Activated naive CD4-positive, alpha-beta T cell treated with anti-CD3 and anti-CD28 coated beads, Interleukin-2, amount 50 U/mL, for 24 hours (primary cell): Measurements from ENCODE around the gene MYT1.
"Not testable (repeated sequence)": the region's sequence is repeated elsewhere in the genome, so short reads cannot be mapped to it uniquely, and the experiment has no call there.

Experiments
- H3K27ac Mint-ChIP-seq: one replicate; pipeline ENCODE4 v1.8.0; 2021; ENCODE audit warnings: mild to moderate bottlenecking, mixed read lengths
- H3K27me3 Mint-ChIP-seq: one replicate; pipeline ENCODE4 v1.8.0; 2021; ENCODE audit warnings: mixed read lengths
- H3K36me3 Mint-ChIP-seq: one replicate; pipeline ENCODE4 v1.8.0; 2021; ENCODE audit warnings: mixed read lengths
- H3K4me1 Mint-ChIP-seq: one replicate; pipeline ENCODE4 v1.8.0; 2021; ENCODE audit warnings: mixed read lengths
- H3K4me3 Mint-ChIP-seq: one replicate; pipeline ENCODE4 v1.8.0; 2021; ENCODE audit warnings: mild to moderate bottlenecking, mixed read lengths
- H3K9me3 Mint-ChIP-seq: one replicate; pipeline ENCODE4 v1.8.0; 2021; ENCODE audit warnings: mixed read lengths

The MYT1 gene

GRCh38 chr20:64134744-64135143 is 29.5 kb upstream of the MYT1 start:
- not testable (repeated sequence) for H3K27me3 Mint-ChIP-seq, H3K27ac Mint-ChIP-seq, H3K36me3 Mint-ChIP-seq, H3K4me3 Mint-ChIP-seq, H3K9me3 Mint-ChIP-seq, H3K4me1 Mint-ChIP-seq

- Mint-ChIP-seq H3K36me3 (no peaks in the 10 kb centered on the region), H3K9me3 (no peaks in the 10 kb centered on the region), H3K4me3 (no peak overlapping the region), H3K4me1 (no peaks in the 10 kb centered on the region), H3K27ac (no peak overlapping the region), H3K27me3 (no peaks in the 10 kb centered on the region)
Measured at GRCh38 chr20:64136004-64136710, 28.1 kb upstream of the MYT1 start.

- Mint-ChIP-seq H3K4me3 (no peak overlapping the region), H3K36me3 (no peaks in the 10 kb centered on the region), H3K9me3 (no peaks in the 10 kb centered on the region), H3K27ac (no peak overlapping the region), H3K27me3 (peaks cover 2% of the 10 kb centered on the region), H3K4me1 (no peaks in the 10 kb centered on the region)
Measured at GRCh38 chr20:64137598-64138031, 26.6 kb upstream of the MYT1 start.

- Mint-ChIP-seq H3K36me3 (no peaks in the 10 kb centered on the region), H3K9me3 (no peaks in the 10 kb centered on the region), H3K4me3 (no peak overlapping the region), H3K27me3 (peaks cover 2% of the 10 kb centered on the region), H3K4me1 (no peaks in the 10 kb centered on the region), H3K27ac (no peak overlapping the region)
Measured at GRCh38 chr20:64138276-64138815, 25.9 kb upstream of the MYT1 start.

GRCh38 chr20:64139199-64140060 is 24.8 kb upstream of the MYT1 start:
- Mint-ChIP-seq H3K36me3 (no peaks in the 10 kb centered on the region), H3K27me3 (peaks cover 2% of the 10 kb centered on the region), H3K27ac (no peak overlapping the region), H3K9me3 (no peaks in the 10 kb centered on the region), H3K4me3 (no peak overlapping the region), H3K4me1 (no peaks in the 10 kb centered on the region)

- no peaks in the 10 kb centered on the region for H3K36me3 Mint-ChIP-seq
- no peaks in the 10 kb centered on the region for H3K4me1 Mint-ChIP-seq
- H3K27ac Mint-ChIP-seq: no peak overlapping the region
- H3K4me3 Mint-ChIP-seq: no peak overlapping the region
- peaks cover 2% of the 10 kb centered on the region for H3K27me3 Mint-ChIP-seq
- H3K9me3 Mint-ChIP-seq: no peaks in the 10 kb centered on the region
Measured at GRCh38 chr20:64140061-64140931, 24.0 kb upstream of the MYT1 start.

GRCh38 chr20:64140956-64141355 is 23.3 kb upstream of the MYT1 start:
- H3K36me3 Mint-ChIP-seq: no peaks in the 10 kb centered on the region
- no peak overlapping the region for H3K4me3 Mint-ChIP-seq
- H3K9me3 Mint-ChIP-seq: no peaks in the 10 kb centered on the region
- H3K4me1 Mint-ChIP-seq: no peaks in the 10 kb centered on the region
- peaks cover 2% of the 10 kb centered on the region for H3K27me3 Mint-ChIP-seq
- no peak overlapping the region for H3K27ac Mint-ChIP-seq

GRCh38 chr20:64142590-64142989 is 21.7 kb upstream of the MYT1 start:
- H3K9me3 Mint-ChIP-seq: no peaks in the 10 kb centered on the region
- no peaks in the 10 kb centered on the region for H3K4me1 Mint-ChIP-seq
- no peaks in the 10 kb centered on the region for H3K36me3 Mint-ChIP-seq
- no peak overlapping the region for H3K27ac Mint-ChIP-seq
- H3K27me3 Mint-ChIP-seq: peaks cover 2% of the 10 kb centered on the region
- H3K4me3 Mint-ChIP-seq: no peak overlapping the region

GRCh38 chr20:64143018-64143801 is 21.0 kb upstream of the MYT1 start:
- Mint-ChIP-seq H3K4me1 (no peaks in the 10 kb centered on the region), H3K9me3 (no peaks in the 10 kb centered on the region), H3K4me3 (no peak overlapping the region), H3K27me3 (peaks cover 2% of the 10 kb centered on the region), H3K27ac (no peak overlapping the region), H3K36me3 (no peaks in the 10 kb centered on the region)

GRCh38 chr20:64144144-64144912 is 19.9 kb upstream of the MYT1 start:
- H3K36me3 Mint-ChIP-seq: no peaks in the 10 kb centered on the region
- H3K4me3 Mint-ChIP-seq: no peak overlapping the region
- H3K9me3 Mint-ChIP-seq: no peaks in the 10 kb centered on the region
- peaks cover 2% of the 10 kb centered on the region for H3K27me3 Mint-ChIP-seq
- no peaks in the 10 kb centered on the region for H3K4me1 Mint-ChIP-seq
- peak overlapping the region; percentile 1 for H3K27ac Mint-ChIP-seq

- Mint-ChIP-seq H3K4me3 (no peak overlapping the region), H3K27ac (no peak overlapping the region), H3K36me3 (no peaks in the 10 kb centered on the region), H3K4me1 (no peaks in the 10 kb centered on the region), H3K27me3 (peaks cover 2% of the 10 kb centered on the region), H3K9me3 (no peaks in the 10 kb centered on the region)
Measured at GRCh38 chr20:64145458-64146300, 18.6 kb upstream of the MYT1 start.

GRCh38 chr20:64146301-64146935 is 17.8 kb upstream of the MYT1 start:
- Mint-ChIP-seq H3K9me3 (no peaks in the 10 kb centered on the region), H3K27ac (no peak overlapping the region), H3K4me3 (no peak overlapping the region), H3K36me3 (no peaks in the 10 kb centered on the region), H3K4me1 (no peaks in the 10 kb centered on the region), H3K27me3 (peaks cover 2% of the 10 kb centered on the region)

- Mint-ChIP-seq H3K27ac (no peak overlapping the region), H3K4me1 (no peaks in the 10 kb centered on the region)
Measured at GRCh38 chr20:64146936-64147477, 17.2 kb upstream of the MYT1 start.

More at GRCh38 chr20:64146936-64147477, 17.2 kb upstream of the MYT1 start:
- H3K27me3 Mint-ChIP-seq: peaks cover 2% of the 10 kb centered on the region
- no peak overlapping the region for H3K4me3 Mint-ChIP-seq
- no peaks in the 10 kb centered on the region for H3K36me3 Mint-ChIP-seq
- H3K9me3 Mint-ChIP-seq: no peaks in the 10 kb centered on the region
